Limb (tissue), 2 donors: Measurements from ENCODE around the gene B3GNT5.
A peak's percentile ranks its signal among the peaks of the same experiment; 100 is the strongest.

ENCODE experiments used
- DNase-seq, 2 donors: peaks; one replicate each; pipeline ENCODE4 v3.0.0-alpha.2; 2016; ENCODE audit errors: extremely low spot score in 2 of 2

B3GNT5 gene

DNA sequence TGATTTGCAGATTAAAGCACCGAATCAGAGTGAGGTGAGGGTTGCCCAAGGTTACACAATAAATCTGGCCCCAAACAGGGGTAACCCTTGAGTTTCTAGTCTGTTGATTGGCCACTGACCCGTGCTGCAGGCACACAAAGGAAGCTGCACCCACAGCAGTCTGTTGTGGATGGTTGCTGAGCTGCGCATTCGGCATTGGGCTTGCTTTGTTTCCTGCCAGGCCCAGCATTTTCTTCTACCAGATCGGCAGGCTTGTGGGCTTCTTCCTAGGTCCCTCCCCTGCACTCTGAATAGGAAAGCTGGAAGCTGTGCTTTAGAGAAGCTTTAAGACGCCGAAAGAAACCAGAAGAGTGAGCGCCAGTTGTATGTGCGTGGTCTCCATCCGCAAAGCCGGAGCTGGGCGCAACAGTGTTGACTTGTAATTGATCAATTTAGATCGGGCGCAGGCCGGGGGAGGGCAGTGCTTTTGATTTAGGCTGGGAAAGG, 12.1 kb downstream of the B3GNT5 start:
- peak in 1 of 2 donors; percentile 56 for DNase-seq

DNA sequence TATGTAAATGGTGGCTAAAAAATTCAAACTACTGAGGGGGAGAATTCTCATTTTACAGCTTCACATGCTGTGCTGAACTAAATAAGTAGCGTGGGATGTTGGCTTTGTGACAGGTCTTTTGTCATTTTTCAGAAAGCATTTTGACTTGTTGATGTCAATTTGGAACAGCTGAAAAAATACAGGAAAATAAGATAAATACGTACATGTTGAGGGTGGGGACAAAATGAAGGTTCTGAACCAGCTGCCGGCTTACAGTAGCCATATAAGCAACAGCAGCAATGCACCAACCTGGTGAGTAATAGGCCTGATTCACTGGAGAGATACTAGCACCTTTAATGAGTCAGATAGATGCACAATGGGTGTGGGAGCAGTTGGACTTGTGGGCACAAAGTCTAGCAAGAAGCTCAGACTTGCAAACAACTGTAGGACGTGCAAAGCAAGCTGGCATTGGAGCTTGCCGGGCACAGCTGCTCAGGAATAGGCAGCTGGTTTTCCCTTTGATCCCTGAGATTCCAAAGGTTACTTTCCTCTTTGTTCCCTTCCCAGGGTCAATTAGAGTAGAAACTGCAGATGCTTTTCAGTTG, 12.9 kb downstream of the B3GNT5 start:
- no peak for DNase-seq

GRCh38 chr3:183266454-183266853, 13.4 kb downstream of the B3GNT5 start:
- no peak for DNase-seq

DNA sequence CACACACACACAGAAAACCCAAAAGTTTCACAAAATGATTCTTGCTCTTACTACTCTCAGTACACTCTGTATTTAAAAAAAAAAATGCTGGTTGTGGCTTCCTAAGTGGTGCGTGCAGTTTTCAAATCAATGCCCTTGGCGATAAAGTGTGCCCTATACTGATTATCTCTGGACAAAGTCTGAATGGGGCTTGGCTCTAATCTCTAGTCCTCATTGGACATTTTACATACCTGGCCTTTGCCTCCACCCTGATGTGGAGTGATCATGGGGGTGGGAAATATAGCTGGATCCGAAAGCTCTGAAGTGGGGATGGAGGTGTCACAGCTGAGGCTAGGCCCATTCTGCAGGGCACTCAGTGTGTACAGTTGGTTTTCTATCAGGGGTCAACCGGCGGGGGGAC, 14.1 kb downstream of the B3GNT5 start:
- DNase-seq = no peak

GRCh38 chr3:183268366-183268765, 15.3 kb downstream of the B3GNT5 start:
- no peak for DNase-seq

GRCh38 chr3:183269345-183269744, 16.3 kb downstream of the B3GNT5 start:
- no peak for DNase-seq

GRCh38 chr3:183270344-183270743, 17.3 kb downstream of the B3GNT5 start:
- DNase-seq = no peak

- no peak for DNase-seq
Observed at GRCh38 chr3:183272142-183272541, 19.1 kb downstream of the B3GNT5 start.

DNA sequence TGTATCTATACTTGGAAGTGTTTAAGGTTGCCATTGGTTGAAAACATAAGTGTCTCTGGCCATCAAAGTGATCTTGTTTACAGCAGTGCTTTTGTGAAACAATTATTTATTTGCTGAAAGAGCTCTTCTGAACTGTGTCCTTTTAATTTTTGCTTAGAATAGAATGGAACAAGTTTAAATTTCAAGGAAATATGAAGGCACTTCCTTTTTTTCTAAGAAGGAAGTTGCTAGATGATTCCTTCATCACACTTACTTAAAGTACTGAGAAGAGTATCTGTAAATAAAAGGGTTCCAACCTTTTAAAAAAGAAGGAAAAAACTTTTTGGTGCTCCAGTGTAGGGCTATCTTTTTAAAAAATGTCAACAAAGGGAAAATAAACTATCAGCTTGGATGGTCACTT, 19.7 kb downstream of the B3GNT5 start:
- DNase-seq = no peak

GRCh38 chr3:183274609-183275008, 21.6 kb downstream of the B3GNT5 start:
- DNase-seq = no peak

GRCh38 chr3:183275418-183275817, 22.4 kb downstream of the B3GNT5 start:
- no peak for DNase-seq

- DNase-seq = no peak
Observed at GRCh38 chr3:183275937-183276336, 22.9 kb downstream of the B3GNT5 start.

DNA sequence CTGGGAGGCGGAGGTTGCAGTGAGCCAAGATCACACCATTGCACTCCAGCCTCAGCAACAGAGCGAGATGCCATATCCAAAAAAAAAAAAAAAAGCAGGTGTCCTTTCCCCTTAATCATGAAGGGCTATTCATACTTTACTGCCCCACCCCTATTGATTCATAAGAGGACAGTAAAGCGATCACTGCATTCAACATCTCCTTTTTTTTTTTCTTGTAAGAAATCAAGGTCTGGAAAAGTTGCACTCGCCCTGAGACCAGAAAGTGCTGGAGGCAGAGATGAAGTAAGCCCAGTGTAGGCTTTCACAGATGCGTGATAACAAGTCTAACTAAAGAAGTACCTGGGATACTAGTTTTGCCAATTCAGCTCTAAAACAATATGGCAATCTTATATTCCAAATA, 24.2 kb downstream of the B3GNT5 start:
- no peak for DNase-seq

DNA sequence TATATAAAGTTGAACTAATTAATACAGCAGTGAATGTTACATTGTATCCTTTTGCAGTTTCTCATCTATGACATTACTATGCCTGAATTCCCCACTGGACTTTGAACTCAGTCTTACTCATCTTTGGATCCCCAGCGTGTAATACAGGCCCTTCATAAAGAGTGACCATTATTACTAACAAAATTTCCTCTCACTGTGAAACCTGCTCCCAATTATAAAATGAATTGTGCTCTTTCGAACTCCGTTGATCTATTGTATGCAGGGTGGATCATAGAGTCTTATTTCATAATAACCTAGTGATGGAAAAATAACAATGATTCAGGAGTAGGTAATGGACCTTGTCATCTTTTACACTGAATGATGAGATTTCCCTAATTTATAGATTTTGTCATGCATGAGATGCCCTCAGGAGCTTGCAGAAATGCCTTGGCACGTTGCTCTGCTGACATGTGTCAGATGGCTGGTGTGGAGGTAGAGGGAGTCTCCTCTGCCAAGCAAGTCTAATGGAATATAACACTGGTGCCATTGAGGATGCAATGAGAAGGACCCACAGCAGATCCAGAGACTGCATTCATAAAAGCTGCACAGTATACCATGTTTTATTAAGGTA, 25.5 kb downstream of the B3GNT5 start:
- no peak for DNase-seq

- no peak for DNase-seq
Observed at GRCh38 chr3:183279371-183279770, 26.3 kb downstream of the B3GNT5 start.

GRCh38 chr3:183281126-183281797, 28.2 kb downstream of the B3GNT5 start:
- DNase-seq = no peak

GRCh38 chr3:183283886-183284285, 30.8 kb downstream of the B3GNT5 start:
- no peak for DNase-seq

DNA sequence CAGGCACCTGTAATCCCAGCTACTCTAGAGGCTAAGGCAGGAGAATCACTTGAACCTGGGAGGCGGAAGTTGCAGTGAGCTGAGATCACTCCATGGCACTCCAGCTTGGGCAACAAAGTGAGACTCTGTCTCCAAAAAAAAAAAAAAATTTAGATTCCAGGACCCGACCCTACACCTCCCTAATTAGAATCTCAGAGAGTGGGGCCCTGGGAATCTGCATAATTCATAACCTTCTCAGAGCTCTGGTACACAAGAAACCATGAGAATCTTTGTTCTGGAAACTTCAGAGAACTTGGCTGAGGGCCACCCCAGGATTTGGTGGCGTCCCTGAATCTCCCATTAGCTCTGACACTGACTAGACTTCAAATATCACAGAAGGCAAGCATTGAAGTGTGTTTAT, 31.5 kb downstream of the B3GNT5 start:
- DNase-seq = no peak

GRCh38 chr3:183285318-183285717, 32.3 kb downstream of the B3GNT5 start:
- DNase-seq = no peak

- DNase-seq = peak; percentile 57 to 65
Observed at GRCh38 chr3:183285828-183286457, 32.9 kb downstream of the B3GNT5 start.

DNA sequence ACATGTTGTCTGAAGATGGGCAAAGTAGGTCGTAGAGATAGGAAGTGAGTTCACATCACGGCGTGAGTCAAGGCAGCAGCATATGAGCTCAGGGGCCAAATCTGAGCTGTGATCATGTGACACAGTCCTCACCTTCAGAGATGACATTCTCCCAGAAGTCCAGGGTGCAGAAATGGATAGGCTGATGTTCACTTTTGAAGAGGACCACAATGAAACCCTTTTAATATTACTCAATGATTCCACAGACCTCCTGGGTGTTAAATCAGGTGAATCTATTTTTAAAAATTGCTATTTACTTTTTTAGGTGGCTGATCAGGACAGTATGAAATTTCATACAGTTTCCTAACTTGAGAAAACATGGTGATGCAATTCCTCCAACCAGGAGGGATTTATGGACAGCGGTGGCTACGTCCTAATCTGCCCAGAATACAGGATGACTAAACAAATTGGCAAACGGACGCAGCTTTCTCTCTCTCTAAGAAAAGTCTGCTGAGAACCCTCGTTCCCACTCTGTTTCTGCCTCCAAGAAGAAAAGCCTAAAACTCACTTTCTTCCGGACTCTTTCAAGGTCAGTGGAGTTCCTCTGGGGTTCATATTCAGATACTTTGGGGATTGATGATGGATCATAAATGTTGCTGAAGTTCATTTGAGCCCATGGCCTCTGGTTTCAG, 34.4 kb downstream of the B3GNT5 start:
- DNase-seq = no peak

GRCh38 chr3:183288117-183288516, 35.1 kb downstream of the B3GNT5 start:
- no peak for DNase-seq
